Epidermal melanocyte (primary cell): ENCODE data around the gene NAV2.
"Not testable (repeated sequence)": the region's sequence is repeated elsewhere in the genome, so short reads cannot be mapped to it uniquely, and the experiment has no call there.

Experiments
- DNase-seq: peaks from one replicate; pipeline ENCODE4 v3.0.0; 2011; ENCODE audit warnings: low spot score; ENCODE audit not compliant: insufficient read length

The NAV2 gene

DNA sequence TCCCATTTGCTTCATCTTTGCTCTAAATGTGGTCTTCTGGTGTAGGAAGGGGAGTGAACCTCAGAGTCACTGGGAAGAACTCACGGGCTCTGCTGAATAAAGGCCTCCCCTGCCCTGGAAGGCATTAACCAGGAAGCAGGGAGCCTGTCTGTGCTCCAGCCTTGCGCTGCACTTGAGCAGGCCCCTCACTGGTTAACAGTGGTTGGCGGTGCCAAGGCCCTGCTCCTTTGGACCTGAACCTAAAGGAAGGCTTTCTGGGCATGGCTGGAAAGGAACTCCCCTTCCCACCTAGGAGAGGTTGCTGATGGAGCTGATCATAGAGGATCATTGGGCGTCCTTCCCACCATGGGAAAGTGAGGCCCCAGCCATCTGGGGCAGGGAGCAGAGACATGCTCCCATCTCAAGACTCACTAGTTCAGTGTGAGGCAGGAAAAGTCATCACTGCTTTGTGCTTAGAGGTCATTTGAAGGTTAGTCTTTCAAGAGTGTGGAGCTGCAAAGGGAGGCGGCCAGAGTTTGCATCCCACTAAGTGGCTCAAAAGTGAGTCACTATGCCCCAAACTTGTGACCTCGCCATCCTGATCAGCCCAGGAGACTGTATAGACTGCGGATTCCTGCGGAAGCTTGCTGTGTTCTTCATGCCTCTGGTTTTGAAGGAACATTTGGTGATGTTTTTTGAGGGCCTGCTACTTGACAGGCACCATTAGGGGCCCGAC lies 397.3 kb downstream of the NAV2 start:
- DNase-seq: no peak

DNA sequence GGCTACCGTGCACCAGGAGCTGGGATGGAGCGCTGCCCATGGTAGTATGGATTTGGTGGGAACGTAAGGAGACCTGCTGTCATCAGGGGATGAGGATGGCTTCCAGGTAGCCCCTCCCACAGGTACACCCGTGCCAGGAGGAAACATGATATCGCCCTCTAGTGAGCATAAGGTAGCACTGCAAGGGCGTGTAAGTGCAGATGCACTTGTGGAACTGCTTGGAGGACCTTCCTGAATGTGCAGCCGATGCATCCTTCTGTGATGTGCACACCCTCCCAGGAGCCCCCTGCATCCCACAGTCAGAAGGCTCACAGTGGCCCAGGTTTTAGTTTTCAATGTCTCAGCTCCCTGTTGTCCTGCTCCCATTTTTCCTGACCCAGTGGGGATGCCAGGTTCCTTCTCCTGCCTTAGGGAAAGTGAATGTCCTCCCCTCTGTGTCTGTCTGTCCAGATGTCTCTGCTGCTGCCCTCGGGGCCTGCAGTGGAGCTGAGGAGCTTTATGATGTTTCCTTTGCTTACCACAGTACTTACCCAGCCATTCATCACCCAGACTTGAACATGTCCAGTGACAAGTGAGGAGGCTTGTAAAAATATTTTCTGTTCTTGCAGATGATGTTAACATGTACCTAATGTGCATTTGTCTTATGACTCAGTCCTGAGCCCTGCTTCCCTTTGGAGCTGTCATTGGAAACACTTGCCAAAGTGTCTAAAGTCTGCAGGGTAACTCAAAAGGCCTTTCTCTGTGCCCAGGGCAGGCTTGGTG lies 398.5 kb downstream of the NAV2 start:
- DNase-seq: no peak

DNA sequence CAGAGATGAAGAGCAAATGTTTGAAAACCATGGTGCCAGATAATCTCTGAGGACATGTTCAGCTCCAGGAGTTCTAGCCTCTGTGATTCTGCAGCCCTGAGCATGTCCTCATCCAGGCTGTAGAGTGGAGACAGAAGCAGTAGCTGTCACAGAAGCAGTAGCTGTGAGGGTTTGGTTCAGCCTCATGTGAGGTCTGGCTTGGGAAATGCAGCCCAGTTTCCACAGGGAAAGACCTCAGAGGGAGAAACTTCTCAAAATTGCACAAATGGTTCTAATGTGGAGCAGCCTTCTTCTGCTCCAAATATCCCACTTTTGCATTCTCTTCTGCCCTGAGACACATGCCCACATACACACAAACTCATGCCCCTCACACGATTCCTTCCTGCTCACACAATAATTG lies 399.2 kb downstream of the NAV2 start:
- no peak for DNase-seq

DNA sequence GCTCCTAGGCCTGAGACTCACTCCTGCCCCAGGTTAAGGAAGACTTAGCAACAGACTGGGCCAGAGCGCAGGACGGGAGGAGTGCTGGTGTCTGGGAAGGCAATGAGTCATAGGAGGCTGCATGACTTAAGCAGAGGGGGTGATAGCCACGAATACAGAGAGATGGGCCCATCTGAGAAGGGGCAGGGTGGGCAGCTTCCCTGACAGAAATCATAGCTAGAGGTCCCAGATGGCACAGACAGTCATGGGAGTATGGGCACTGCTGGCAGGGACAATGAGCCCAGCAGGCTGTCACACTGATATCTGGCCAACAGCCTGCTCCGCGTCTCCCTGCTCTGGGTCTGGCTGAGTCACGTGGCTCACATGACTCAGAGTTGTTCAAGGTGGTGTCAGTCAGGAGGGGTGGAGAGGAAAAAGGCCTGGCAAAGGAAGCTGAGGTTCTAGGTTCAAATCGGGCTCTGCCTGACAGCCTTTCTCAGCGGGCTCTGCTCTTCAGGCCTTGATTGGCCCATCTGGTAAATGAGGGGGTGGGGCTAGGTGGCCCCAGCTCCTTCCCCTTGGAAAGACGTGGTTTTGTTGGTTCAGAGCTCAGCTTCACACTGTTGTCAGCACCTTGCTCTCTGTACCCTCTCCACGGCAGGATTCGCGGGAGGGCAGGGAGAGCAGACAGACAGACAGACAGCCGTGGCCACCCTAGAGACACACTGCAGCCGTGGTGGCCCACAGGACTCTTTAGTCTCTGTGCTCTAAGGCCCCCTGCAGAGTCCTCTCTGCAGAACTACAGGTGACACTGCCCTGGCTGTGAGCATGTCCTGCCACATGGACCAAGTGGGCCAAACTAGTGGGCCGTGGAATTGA lies 399.9 kb downstream of the NAV2 start:
- no peak for DNase-seq

DNA sequence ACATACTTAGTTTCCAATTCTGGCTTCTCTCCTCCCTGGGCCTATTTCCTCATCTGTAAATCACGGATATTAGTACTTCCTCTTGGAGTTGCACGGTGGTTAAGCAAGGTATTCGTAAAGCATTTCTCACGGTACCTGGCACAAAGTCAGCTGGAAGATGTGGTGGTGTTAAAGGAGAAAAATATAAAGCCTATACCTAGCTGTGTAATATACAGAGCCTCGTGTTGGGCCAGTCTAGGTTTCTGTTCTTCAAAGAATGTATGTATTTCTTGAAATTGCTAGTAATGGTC lies 400.5 kb downstream of the NAV2 start:
- DNase-seq: no peak

DNA sequence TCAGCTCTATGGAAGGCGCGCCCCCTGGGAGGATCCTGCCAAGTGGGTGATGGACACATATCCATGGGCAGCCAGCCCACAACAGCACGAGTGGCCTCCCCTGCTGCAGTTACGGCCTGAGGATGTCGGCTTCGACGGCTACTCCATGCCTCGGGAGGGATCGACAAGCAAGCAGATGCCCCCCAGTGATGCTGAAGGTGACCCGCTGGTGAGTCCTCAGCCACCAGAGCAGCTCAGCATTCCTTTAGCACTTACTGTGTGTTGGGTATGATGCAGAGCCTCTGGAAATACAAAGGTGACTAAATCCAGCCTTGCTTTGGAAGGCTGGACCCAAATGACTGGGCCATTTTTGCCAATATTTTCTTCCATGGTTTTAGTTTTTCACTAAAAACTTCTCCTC lies 402.0 kb downstream of the NAV2 start:
- DNase-seq: no peak

DNA sequence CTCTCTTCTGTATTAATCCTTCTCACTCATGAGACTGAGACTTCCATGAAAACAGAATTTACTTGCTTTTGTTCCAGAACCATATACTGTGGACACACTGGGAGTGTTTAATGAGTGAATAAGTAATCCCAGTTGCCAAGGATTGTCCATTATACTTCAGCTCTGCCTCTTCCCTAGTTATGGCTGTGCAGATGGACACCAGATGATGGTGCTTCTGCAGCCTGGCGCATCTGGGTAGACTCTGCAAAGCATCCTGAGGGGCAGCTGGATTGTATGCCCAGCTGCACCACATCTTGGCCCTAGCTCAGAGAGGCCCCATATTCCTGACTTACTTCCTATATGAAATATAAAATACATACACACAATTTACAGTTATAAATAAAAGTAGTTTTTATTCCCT lies 404.2 kb downstream of the NAV2 start:
- DNase-seq: peak; percentile 34

DNA sequence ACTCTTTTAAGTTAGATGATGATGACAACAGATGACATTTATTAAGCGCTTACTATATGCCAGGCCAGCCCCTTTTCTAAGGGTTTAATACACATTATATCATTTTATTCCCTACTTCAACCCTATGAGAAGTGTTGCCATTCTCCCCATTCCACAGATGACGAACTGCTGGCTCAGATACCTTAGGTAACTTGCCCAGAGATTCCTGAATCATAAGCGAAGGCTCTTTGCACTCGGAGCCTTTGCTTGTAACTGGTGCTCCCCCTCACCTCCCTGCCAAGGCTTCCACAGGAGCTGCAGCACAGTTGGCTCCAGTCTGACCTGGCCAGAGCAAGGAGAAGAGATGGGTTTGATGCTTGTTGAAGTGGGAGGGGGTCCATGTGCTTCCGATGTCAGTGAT lies 404.7 kb downstream of the NAV2 start:
- DNase-seq: no peak

DNA sequence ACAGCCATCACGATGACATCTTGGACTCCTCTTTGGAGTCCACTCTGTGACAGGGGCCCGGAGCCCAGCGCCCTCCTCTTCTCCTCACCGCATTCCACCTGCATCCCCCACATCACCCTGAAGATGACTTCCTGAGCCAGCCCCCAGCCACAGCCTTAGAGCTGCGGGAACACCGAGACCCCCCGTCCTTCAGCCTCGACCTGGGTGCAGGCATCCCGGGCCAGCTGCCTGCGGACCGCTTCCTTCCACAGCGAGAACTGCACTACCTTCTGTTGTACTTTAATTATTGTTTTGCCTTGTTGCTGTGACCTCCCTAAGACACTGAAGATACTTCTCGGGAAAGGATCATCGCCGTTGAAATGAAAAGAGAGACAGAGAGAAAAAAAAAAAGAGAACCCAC lies 405.6 kb downstream of the NAV2 start:
- DNase-seq: no peak

DNA sequence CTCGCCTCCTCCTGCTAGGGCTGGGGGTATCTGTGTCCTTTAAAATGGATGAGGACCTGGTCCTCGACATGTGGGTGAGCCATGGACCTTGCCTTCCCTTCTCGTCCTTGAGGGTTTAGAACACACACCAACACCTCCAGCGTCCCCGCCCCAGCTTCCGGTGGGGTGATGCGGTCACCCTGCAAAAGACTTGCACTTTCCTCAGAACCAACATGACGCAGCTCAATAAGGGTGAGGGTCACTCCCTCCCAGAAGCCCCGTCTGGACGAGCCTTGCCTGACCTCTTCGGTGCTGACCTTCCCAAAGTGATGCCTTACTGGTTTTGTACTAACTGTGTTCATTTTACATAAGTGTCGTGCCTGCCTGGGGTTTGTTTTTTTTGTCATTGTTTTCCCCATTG lies 406.7 kb downstream of the NAV2 start:
- DNase-seq: no peak

DNA sequence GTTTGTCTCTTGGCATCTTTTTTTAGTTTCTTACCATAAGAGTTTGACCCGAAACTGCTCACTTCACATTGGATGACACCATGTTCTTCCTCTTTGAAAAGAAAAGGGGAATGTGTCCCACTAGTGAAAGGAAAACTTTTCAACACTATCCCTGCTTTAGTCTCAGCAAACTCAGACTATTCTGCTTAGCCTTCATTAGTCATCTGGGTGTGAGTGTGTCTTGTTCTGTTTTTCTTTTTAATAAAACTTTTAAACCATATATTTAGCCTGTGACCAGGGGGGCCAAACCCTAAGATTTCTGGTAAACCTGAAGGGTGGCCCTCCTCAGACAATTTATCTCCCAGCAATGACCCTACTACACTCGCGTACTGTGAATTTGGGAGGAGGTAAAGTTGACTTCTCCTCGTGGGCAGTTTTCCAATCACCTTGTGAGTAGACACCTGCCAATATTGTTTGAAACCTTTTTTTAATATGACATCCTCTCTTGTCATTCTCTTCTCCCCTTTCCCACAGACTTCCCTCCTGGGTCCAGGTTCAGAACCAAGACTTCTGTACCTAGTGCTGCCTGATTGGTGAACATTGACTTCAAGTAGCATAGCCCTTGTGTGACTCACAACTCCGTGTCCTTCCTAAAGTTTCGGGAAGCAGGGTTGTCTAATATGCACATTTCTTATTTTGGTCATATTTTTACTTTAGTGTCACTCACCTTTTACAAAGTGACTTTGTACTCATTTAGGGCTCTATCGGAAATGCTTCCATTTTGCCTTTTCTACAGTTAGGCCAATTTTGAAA lies 407.7 kb downstream of the NAV2 start:
- no peak for DNase-seq

DNA sequence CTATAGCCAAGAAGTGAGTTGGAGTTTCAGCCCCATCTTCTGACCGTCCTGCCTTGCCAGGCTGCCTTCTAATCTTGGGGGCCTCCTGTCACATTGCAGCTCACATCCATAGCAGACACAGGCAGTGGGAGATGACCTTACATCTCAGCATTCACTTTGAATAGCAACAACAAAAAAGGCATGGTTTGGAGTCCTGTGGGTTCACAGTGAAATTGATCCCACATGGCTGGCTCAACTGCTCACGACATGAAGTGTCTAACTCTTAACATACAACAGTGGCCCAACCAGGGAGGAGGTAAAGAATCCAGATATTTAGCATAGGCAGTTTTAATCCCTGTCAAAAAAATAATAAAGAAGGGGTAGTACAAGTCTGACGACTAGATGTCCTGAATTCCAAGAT lies 409.5 kb downstream of the NAV2 start:
- no peak for DNase-seq

DNA sequence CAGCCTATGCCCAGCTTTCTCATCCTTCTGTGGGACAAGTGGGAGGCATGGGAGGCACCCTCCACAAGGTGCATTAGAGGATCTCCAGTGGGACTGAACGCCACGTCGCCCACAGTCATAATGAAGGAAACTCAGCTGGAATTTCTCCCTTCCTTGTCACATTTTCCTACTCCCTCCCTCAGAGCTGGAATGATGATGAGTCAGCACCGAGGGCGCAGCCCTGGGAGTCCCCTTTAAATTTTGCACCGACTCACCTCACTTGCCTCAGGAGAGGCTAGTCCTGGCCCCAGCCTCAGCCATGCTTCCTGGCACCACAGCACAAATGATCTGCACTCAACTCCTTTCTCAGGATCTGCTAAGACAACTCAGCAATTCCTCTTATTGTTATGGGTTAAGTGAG lies 413.3 kb downstream of the NAV2 start:
- DNase-seq: no peak

DNA sequence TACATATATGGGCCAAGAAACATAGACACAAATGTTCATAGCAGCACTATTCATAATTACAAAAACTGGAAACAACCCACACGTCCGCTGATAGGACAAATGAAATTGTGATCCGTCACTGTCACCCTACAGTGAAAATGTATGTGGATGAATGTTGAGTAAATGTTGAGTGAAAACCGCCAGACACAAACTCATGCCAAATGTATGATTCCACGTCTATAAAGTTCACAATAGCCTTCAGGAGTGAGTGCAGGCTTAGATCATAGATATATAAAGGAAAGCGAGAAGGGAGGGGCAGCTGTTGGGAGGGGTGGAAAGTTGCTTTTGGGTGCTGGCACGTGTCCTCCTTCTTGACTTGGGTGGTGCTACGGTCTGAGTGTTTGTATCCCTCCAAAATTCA lies 414.1 kb downstream of the NAV2 start:
- no peak for DNase-seq

DNA sequence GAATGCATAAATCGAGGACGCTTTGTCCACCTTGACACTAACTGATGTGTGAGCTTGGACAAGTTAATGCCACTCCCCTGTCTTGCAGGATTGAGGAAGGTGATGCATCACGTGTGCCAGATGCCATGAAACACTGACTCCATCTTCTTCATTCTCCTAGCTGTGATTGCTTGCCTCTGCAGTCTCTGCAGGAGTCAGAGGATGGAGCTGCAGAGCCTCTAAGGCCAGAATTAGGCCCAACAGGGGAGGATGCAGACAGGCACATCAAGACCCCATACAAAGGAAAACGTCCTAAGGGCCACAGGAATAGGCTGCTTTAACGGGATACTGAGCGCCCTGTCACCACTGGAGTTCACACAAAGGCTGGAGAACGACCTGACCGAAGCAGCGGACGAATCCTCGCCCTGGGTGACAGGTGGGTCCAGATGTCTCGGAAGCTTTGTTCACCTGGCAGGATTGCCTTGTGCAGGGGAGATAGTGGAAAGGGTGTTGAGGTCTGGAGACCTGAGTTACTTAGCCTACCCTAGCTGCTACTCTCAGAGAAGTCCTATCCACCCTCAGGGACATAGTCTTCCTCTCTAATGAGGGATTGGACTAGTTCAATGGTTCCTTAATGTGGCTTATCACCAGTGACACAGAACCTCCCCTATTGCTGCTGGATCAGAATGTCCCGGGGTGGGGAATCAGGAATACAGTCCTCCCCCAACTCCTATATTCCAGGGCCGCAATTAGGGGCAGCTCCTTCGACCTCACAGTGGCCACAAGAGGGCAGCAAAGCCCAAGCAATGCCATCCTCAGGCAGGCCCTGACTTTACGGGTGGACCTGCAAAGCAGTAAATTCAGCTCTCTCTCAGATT lies 415.3 kb downstream of the NAV2 start:
- peak; percentile 75 for DNase-seq

DNA sequence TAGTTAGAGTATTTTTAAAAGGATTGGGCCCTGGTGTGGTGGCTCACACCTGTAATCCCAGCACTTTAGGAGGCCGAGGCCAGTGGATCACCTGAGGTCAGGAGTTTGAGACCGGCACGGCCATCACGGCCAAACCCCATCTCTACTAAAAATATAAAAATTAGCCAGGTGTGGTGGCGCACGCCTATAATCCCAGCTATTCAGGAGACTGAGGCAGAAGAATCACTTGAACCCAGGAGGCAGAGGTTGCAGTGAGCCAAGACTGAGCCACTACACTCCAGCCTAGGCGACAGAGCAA lies 415.8 kb downstream of the NAV2 start:
- DNase-seq: not testable (repeated sequence)

DNA sequence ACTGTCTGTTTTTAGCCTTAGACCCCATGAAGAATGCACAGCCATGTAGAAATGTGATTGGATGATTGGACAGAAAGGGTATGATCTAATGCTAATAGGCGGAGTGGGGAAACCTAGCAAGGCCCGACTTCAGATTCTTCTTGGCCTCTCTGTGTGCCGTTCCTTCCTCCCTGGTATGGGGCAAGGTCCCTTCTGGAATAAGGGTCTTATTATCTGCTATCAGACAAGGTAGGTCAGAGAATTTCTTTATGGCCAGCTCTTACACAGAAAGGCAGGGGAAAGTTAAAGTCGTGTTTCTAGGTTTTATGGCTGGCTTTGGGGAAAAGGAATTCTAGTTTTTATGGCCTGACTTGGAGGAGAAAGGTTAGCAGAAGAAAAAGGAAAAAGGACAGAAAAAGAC lies 417.0 kb downstream of the NAV2 start:
- DNase-seq: no peak

DNA sequence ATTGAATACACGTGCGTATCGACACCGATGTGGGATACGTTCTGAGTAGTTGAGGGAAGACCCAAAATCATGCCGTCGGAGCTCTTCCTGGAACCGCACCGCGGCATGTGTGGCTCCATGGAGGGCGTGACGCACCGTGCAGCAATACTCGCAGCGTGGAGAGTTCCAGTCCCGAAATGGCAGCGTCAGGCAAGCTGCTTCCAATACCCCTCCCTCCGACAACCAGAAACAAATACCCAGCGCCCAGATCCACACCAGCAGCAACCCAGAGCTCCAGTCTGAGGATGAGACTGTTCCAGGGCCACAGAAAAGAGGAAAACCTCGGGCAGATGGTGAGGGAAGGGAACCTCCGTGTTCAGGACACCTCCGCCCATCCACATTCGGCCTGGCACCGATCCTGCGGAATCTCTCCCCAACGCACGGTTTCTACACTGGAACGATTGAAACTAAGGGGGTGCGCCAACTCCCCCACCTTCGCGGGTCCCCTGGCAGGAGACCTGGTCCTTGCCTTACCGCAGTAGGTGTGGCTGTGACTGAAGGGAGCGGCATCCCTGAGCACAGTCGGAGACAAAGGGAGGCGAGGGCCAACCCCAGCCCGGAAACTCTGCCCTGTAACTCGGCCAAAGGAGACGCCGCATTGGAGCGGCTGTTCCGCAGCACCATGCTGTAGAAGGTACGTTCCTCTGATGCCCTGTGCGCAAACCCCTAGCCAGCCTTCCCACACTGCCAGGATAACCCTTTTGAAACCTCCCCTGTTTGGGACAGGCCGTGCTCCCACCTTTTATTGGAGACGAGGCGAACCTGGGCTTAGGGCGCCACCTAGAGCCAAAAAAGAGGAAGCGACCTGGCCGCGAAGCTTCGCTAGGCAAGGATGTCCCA lies 419.4 kb downstream of the NAV2 start:
- no peak for DNase-seq

DNA sequence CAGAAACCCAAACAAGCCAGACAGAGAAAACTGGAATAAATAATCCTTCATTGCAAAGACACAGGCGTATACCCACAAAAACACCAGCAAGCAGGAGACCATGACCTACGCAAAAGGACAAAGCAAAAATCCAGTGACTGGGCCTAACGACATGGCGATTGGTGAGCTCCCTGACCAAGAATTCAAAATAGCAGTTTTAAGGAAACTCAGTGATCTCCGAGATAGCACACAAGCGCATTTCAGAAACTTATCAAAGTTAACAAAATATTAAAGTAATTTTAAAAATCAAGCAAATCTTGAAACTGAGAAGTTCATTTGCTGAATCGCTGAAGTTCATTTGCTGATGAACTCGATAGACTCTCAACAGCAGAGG lies 420.0 kb downstream of the NAV2 start:
- no peak for DNase-seq
